Measurements from ENCODE around the gene CRTAC1. TPM values are rescaled to one million over a fixed set of nuclear protein-coding genes. Genes with fewer than 3 reads are reported as not detected.

Gene CRTAC1
- total RNA-seq, 1 donor from 2014 or later: 0.51 TPM

GRCh38 chr10:98029149-98030092 is 1.0 kb downstream of the CRTAC1 start:
- no peak for DNase-seq

GRCh38 chr10:98028168-98028770 is 2.2 kb downstream of the CRTAC1 start:
- peak; percentile 60 for DNase-seq

DNA sequence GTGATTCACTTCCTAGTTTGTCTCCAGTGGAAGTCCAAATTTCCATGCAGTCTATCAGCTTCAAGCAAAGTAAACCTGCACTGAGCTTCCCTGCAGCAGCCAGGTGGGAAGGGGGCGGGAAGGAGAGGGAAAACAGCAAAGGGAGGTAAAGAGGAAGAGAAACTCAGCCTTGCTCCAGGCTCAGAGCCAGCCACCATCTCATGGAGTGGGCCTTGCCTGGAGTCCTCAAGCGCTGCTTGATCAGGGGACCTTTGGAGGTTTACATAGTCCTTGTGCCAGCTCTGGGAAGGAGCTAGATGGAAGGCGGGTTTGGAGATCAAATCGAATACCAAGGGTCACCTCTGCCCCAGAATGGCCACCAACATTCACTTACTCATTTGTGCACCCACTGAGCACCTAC is 7.4 kb downstream of the CRTAC1 start:
- DNase-seq: no peak

DNA sequence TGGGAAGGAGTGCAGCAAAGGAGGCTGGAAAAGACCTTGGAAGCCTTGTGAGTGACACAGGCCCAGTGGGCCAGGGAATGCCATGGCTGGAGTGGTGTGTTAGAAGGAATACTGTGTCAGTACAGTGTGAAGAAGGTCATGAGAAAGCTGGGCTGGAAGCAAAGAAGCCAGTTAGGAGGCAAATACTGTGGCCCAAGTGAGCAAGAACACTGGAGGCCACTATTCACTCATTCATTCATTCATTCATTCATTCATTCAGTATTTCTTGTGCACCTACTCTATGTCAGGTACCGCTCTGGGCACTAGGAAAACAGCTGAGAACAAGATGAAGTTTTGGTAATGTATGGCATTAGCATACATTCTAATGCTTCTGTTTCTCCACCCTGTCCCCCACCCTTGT is 9.6 kb downstream of the CRTAC1 start:
- no peak for DNase-seq

GRCh38 chr10:98020254-98020653 is 10.2 kb downstream of the CRTAC1 start:
- DNase-seq: no peak

DNA sequence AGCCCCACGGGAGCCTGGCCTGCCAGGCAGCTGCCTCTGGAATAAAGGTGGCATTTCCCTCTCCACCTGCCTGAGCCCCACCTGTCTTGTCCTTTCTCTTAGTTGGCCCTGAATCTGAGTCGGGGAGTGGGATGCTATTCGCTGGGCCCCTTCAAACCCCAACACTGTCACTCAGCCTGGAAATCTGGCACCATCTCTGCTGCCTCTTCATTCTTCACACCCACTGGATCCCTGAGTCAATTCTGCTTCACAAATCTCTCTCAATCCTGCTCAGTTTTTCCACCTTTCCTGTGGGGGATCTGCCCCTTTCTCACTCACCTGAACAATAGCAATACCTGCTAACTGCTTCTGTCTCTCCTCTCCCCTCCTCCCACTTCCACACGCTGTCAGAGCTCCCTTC is 10.6 kb downstream of the CRTAC1 start:
- DNase-seq: no peak

- DNase-seq: no peak
These were observed 13.5 kb downstream of the CRTAC1 start for GRCh38 chr10:98016772-98017475.

- DNase-seq: no peak
These were observed 16.6 kb downstream of the CRTAC1 start for GRCh38 chr10:98013776-98014175.

- no peak for DNase-seq
These were observed 17.3 kb downstream of the CRTAC1 start for GRCh38 chr10:98013122-98013521.

DNA sequence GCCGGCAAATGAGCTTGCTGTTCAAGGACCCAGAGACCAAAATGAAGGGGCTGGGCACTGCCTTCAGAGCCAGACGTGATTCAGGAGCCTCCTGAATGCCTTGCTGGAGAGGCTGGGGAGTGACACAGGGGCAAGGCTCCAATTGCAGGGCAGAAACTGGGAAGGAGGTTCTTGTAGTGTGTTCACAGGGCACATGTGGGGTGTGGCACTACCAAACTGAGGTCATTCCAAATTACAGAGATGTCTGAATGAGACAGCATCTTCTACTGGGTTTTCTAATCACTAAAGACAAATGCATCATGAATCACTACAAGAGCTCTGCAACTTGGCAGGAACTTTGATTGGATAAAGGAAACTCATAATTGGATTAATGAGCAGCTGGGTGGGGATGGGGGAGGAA is 17.8 kb downstream of the CRTAC1 start:
- no peak for DNase-seq

DNA sequence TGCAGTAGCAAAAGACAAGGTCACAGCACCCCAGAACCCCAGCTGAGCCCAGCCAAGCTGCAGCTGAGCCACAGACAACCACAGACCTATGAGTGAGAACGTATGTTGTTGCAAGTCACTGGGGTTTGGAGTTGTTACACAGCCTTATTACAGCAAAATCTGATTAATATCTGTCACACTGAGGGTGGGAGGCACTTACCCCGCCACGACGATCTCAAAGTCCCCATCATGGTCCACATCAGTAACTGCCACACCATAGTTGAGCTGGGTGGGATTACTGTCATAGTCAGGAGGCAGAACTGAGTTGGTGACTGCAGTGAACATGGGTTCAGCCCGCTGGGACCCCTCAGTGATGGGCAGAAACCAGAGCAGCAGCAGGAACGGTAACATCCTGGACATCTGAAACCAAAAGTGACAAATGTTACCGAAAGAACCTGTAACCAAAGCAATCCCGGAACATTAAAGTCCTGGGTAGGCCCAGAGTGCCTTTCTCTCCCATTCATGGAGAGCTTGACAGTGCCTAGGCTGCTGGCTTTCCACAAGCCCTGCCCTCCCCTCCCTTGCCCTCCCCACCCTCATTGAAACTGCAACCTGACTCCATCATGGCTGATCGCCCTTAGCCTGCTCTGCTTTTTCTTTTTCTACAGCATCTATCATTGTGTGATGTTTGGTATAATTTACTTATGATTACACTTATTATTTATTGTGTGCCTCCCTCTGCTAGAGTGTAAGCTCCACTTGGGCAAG is 19.3 kb downstream of the CRTAC1 start:
- no peak for DNase-seq

- no peak for DNase-seq
These were observed 24.2 kb downstream of the CRTAC1 start for GRCh38 chr10:98006266-98006665.

GRCh38 chr10:98001736-98002135 is 28.7 kb downstream of the CRTAC1 start:
- no peak for DNase-seq

- no peak for DNase-seq
These were observed 30.1 kb downstream of the CRTAC1 start for GRCh38 chr10:98000346-98000745.

DNA sequence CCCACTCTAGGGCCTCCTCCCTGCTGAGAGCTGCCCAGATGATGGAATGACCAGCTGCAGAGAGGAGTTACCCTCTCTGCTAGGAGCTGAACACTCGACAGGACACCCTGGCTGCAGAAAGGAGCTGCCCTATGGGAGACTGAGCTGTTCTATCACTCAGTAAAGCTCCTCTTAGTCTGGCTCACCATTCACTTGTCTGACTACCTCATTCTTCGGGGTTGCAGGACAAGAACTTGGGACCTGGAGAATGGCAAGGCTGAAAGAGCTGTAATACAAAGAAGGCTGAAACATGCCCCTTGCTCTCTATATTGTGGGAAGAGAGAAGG is 30.5 kb downstream of the CRTAC1 start:
- no peak for DNase-seq

DNA sequence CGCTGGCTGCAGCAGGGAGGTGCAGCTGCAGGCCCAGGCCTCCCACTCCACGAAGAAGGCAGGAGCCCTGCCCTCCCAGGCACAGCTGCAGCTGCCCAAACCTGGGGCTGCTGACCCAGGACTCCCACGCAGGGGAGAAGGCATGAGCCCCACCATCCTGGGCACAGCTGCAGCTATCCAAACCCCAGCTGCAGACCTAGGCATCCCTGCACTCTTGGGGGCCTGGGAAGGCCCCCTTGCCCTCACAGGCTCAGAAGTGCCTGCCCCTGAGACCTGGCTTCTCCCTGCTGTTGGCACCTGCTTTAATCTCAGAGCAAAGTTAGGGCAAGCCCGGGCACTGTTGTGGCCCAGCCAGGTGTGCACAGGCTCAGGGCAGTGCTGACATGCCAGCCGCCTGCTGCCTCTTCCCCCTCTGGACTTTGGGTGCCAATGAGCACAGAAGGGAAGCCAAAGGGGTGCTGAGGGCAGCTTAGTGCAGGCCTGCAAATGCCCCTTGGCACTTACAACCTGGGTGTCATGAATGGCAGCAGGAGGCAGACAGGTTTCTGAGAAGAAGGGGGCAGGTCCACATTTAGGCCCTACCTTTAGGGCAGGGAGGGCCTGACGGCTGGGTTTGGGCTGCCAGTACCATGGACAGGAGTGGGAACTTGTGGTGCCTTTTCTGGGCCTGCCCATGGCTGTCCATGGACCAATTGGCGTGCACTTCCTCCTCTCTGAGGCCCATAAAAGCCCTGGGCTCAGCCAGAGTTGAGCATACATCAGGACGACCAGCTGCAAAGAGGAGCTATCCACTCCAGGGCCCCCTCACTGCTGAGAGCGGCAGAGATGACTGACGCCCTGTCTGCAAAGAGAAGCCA is 31.1 kb downstream of the CRTAC1 start:
- no peak for DNase-seq

DNA sequence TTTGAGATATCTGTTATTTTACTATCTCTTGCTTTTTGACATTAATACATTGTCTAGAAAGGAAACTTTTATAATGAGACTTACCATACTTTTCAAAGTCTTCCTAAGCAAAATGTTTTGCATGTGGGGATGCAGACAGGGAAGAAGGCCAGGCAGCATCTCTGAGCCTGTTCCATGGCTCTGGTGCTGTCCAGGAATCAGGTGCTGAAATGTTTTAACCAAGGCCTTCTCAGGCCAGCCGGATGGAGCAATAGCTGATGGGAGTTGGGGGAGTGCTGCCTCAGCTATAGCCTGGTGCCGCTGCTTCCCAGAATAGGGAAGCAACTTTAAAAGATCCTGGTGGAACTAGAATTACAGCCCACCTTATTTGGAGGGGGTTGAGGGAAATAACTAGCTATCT is 38.5 kb downstream of the CRTAC1 start:
- peak; percentile 35 for DNase-seq

DNA sequence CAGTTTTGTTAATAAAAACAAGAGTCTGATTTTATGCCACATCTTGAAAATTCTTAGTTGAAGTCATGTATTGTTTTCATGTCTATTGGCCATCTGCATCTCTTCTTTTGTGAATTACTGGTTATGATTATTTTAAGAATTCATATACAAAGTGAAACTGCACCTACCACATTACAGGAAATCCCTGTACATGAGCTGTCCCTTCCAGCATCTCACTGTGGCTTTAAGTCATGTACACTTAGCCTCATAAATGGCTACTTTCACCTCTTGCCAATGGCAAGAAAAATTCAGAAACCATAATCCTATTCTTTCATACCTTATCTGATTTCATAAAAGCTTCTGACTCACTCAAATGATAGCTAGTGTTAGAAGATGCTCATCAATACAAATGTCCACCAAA is 48.6 kb downstream of the CRTAC1 start:
- no peak for DNase-seq

- DNase-seq: no peak
These were observed 52.7 kb downstream of the CRTAC1 start for GRCh38 chr10:97977673-97978072.

- no peak for DNase-seq
These were observed 54.8 kb downstream of the CRTAC1 start for GRCh38 chr10:97975598-97975997.

- DNase-seq: no peak
These were observed 55.6 kb downstream of the CRTAC1 start for GRCh38 chr10:97974526-97975525.

All from dermis blood vessel endothelial cell (primary cell).